HG02884 (cell line): ENCODE measurements around the gene APOA4.

Source experiments
- ATAC-seq: cut with Tn5 transposase; IDR thresholded peaks from one replicate; pipeline ENCODE4 v1.9.1; 2021; ENCODE audit warnings: mild to moderate bottlenecking, moderate library complexity; ENCODE audit not compliant: unreplicated experiment

Gene APOA4

DNA sequence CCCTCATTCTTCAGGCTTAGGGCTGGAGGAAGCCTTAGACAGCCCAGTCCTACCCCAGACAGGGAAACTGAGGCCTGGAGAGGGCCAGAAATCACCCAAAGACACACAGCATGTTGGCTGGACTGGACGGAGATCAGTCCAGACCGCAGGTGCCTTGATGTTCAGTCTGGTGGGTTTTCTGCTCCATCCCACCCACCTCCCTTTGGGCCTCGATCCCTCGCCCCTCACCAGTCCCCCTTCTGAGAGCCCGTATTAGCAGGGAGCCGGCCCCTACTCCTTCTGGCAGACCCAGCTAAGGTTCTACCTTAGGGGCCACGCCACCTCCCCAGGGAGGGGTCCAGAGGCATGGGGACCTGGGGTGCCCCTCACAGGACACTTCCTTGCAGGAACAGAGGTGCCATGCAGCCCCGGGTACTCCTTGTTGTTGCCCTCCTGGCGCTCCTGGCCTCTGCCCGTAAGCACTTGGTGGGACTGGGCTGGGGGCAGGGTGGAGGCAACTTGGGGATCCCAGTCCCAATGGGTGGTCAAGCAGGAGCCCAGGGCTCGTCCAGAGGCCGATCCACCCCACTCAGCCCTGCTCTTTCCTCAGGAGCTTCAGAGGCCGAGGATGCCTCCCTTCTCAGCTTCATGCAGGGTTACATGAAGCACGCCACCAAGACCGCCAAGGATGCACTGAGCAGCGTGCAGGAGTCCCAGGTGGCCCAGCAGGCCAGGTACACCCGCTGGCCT, 7.2 kb upstream of the APOA4 start:
- no peak for ATAC-seq

DNA sequence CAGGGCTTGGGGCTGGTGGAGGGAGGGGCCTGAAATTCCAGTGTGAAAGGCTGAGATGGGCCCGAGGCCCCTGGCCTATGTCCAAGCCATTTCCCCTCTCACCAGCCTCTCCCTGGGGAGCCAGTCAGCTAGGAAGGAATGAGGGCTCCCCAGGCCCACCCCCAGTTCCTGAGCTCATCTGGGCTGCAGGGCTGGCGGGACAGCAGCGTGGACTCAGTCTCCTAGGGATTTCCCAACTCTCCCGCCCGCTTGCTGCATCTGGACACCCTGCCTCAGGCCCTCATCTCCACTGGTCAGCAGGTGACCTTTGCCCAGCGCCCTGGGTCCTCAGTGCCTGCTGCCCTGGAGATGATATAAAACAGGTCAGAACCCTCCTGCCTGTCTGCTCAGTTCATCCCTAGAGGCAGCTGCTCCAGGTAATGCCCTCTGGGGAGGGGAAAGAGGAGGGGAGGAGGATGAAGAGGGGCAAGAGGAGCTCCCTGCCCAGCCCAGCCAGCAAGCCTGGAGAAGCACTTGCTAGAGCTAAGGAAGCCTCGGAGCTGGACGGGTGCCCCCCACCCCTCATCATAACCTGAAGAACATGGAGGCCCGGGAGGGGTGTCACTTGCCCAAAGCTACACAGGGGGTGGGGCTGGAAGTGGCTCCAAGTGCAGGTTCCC, 6.5 kb upstream of the APOA4 start, which contains the start of gene APOC3:
Gene APOC3 (plus strand): TSS at position 383 of the 659 bp plus-strand sequence. CDS start 676 bp downstream, outside the sequence.
- no peak for ATAC-seq

DNA sequence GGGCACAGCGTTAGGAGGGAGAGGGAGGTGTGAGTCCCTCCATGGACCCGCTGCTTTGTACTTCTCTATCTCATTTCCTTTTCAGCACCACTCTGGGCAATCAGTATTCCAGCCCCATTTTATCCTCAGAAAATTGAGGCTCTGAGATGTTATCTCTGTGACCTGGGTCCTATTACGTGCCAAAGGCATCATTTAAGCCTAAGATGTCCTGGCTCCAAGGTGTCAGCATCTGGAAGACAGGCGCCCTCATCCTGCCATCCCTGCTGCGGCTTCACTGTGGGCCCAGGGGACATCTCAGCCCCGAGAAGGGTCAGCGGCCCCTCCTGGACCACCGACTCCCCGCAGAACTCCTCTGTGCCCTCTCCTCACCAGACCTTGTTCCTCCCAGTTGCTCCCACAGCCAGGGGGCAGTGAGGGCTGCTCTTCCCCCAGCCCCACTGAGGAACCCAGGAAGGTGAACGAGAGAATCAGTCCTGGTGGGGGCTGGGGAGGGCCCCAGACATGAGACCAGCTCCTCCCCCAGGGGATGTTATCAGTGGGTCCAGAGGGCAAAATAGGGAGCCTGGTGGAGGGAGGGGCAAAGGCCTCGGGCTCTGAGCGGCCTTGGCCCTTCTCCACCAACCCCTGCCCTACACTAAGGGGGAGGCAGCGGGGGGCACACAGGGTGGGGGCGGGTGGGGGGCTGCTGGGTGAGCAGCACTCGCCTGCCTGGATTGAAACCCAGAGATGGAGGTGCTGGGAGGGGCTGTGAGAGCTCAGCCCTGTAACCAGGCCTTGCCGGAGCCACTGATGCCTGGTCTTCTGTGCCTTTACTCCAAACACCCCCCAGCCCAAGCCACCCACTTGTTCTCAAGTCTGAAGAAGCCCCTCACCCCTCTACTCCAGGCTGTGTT, 5.8 kb upstream of the APOA4 start:
- ATAC-seq = no peak

GRCh38 chr11:116827461-116827860, 4.4 kb upstream of the APOA4 start:
- ATAC-seq = no peak

- no peak for ATAC-seq
These were observed 3.8 kb upstream of the APOA4 start for GRCh38 chr11:116826751-116827431.

GRCh38 chr11:116825854-116826750, 3.0 kb upstream of the APOA4 start:
- ATAC-seq = no peak

GRCh38 chr11:116825434-116825833, 2.3 kb upstream of the APOA4 start:
- no peak for ATAC-seq

- no peak for ATAC-seq
These were observed 529 bp downstream of the APOA4 start for GRCh38 chr11:116822575-116822974.

GRCh38 chr11:116821050-116821918, 1.8 kb downstream of the APOA4 start:
- no peak for ATAC-seq

DNA sequence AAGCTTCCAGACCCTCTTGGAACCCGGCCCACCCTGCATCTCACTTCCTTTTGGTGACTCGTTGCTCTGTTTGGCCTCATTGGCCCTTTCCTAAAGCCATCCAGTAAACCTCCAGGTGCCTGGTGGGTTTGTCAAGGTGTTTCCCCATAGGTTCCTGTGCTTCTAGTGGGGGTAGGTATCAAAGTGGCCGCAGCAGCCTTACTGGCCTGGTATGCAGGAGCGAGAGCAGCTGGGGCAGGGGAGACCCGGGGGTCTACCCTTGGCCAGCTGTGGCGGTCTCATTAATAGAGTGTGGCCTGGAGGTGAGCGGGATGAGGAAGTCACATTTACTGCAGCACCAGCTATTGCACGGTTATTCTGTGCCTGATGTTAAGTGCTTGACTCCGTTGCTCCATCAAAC, 4.1 kb downstream of the APOA4 start:
- ATAC-seq = no peak

DNA sequence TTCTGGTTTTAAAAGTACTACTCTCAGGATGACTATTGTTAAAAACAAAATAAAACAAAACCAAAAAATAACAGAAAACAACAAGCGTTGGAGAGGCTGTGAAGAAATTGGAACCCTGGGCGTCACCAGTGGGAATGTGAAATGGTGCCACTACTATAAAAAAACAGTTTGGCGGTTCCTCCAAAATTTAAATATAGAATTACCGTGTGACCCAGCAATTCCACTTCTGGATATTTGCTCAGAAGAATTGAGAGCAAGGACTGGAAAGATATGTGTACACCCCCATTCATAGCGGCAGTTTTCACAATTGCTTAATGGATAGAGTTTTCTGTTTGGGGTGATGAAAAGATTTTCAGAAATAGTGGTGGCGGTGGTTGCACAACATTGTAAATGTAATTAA, 8.6 kb downstream of the APOA4 start:
- no peak for ATAC-seq

- no peak for ATAC-seq
These were observed 9.2 kb downstream of the APOA4 start for GRCh38 chr11:116813781-116814471.

GRCh38 chr11:116813170-116813569, 9.9 kb downstream of the APOA4 start:
- ATAC-seq = no peak

GRCh38 chr11:116812109-116812508, 11.0 kb downstream of the APOA4 start:
- ATAC-seq = no peak

DNA sequence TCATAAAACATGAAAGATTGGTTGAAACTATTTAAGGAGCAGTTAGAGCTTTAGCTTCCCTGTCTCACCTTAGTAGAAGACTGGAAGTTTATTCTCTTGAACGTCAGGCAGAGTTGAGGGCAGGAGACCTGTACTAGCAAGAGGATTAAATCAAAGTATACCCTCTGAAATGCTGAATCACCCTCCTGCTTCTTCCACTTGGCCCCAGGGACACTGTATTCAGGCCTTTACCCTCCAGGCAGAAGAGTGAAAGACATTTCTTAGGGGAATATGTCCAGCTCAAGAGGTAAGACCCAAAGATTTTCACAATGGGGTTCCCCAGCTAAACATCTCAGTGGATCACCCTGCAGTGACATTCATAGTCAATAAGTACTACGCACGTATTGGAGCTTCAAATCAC, 11.9 kb downstream of the APOA4 start:
- ATAC-seq = no peak

DNA sequence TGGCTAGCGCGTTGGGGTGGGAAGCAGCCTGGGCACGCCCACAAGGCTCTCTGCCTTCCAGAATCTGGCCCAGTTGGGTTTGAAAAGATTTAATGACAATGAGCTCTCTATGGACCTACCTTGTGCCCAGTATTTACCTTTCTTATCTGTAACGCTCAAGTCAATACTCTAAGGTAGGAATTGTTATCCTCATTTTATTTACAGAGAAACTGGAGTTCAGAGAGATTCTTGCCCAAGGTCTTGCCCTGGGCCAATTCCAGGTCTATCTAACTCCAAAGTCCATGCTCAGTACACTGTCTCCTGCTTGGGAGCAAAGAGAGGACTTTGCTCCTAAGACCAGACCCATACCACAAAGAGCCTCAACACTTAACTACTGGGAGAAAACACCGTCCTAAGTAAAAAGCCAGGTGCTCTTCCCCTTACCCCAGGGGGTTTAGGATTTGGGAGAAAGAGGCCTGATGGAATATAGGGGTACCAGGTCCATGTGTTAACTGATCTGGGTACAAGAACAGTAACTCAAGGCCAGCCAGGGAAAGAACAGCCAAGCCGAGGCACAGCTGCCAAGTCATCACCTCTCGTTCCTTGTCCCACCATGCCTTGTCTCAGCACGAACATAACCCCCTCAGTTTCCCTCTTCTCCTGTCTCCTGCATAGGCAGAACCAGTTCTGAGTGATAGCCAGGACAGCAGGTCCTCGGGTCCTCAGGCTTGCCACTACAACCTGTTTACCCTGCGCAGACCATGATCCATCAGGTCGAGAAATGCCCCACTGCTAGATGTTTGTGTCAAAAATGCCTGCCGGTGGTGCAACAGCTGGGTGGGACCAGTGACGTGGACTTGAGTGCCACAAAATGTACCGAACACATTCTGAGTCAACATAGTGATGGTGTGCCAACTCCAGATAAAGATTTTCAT, 14.6 kb downstream of the APOA4 start:
- no peak for ATAC-seq

DNA sequence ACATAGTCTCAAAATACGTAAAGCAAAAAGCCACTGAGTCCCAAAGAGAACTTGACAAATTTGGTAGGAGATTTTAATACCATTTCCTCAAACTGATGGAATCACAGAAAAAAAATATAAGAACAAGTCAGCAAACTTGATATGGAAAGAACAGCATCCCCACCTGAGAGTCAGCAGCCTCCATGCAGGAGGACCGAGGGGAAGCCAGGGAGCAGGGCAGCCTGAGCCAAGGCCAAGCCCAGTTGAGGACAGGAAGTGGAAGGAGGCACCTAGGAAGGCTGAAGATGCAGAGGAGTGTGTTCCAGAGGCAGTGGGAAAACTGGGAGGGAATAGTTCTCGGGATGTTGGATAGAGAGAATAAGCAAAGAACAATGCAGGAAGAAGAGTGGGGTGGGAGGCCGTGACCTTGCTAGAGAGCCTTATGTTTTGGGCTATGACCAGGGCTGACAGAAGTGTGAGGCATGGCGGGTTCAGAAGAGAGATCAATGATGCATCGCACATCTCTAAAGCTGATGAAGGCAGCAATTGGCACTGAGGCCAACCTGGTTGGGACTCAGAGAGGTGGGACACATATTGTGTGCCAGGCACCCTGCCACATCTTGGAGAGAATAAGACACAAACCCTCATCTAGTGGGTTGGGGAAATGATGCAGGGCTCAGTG, 15.4 kb downstream of the APOA4 start:
- ATAC-seq = no peak
